Vagina (tissue), 2 donors: ENCODE measurements around the gene LGI1.

ENCODE experiments used
- CTCF ChIP-seq, 3 experiments: fragments of 450-650 bp in 2 of 3; fragments of 200-600 bp in 1 of 3; sonication (generic) in 1 of 3; IDR thresholded peaks; one replicate each; pipeline ENCODE4 v1.5.1; 2017 to 2019; ENCODE audit warnings: antibody characterized with exemption in 3 of 3, mild to moderate bottlenecking in 2 of 3, moderate library complexity in 2 of 3
- POLR2A ChIP-seq, 2 donors: fragments of 450-650 bp; IDR thresholded peaks; one replicate each; pipeline ENCODE4 v1.6.1; 2017; ENCODE audit warnings: antibody characterized with exemption in 2 of 2, mild to moderate bottlenecking in 2 of 2, moderate library complexity in 2 of 2

GRCh38 chr10:93773120-93773519, 15.4 kb downstream of the LGI1 start:
- TF ChIP-seq CTCF (IDR thresholded peaks at IDR 0.05): no peak
- TF ChIP-seq POLR2A (IDR thresholded peaks at IDR 0.05): no peak
